Measurements from ENCODE around the gene HOXD10.

HOXD10 gene

GRCh38 chr2:176115883-176116813 lies at the start of gene HOXD10:
TSS of gene HOXD10 (plus strand) at chr2:176116778. CDS start at chr2:176116834, 56 bp downstream.
- no peak for DNase-seq (ENCODE audit: low spot score)

- DNase-seq (ENCODE audit: low spot score) = no peak
Observed at GRCh38 chr2:176067589-176068418, 48.8 kb upstream of the HOXD10 start.

- no peak for DNase-seq (ENCODE audit: low spot score)
Observed at GRCh38 chr2:176068419-176068832, 48.2 kb upstream of the HOXD10 start.

- no peak for DNase-seq (ENCODE audit: low spot score)
Observed at GRCh38 chr2:176071330-176072291, 45.0 kb upstream of the HOXD10 start.

GRCh38 chr2:176072292-176072669 lies 44.3 kb upstream of the HOXD10 start:
- no peak for DNase-seq (ENCODE audit: low spot score)

- no peak for DNase-seq (ENCODE audit: low spot score)
Observed at GRCh38 chr2:176072951-176073904, 43.4 kb upstream of the HOXD10 start.

- no peak for DNase-seq (ENCODE audit: low spot score)
Observed at GRCh38 chr2:176074919-176075425, 41.6 kb upstream of the HOXD10 start.

GRCh38 chr2:176075481-176075880 lies 41.1 kb upstream of the HOXD10 start:
- DNase-seq (ENCODE audit: low spot score) = no peak

- no peak for DNase-seq (ENCODE audit: low spot score)
Observed at GRCh38 chr2:176076063-176076462, 40.5 kb upstream of the HOXD10 start.

GRCh38 chr2:176076796-176077195 lies 39.8 kb upstream of the HOXD10 start:
- no peak for DNase-seq (ENCODE audit: low spot score)

- DNase-seq (ENCODE audit: low spot score) = no peak
Observed at GRCh38 chr2:176078541-176079284, 37.9 kb upstream of the HOXD10 start.

GRCh38 chr2:176079285-176079830 lies 37.2 kb upstream of the HOXD10 start:
- no peak for DNase-seq (ENCODE audit: low spot score)

- DNase-seq (ENCODE audit: low spot score) = no peak
Observed at GRCh38 chr2:176079831-176080539, 36.6 kb upstream of the HOXD10 start.

GRCh38 chr2:176080540-176081375 lies 35.8 kb upstream of the HOXD10 start:
- no peak for DNase-seq (ENCODE audit: low spot score)

GRCh38 chr2:176081376-176081836 lies 35.2 kb upstream of the HOXD10 start:
- DNase-seq (ENCODE audit: low spot score) = no peak

GRCh38 chr2:176081837-176082524 lies 34.6 kb upstream of the HOXD10 start:
- no peak for DNase-seq (ENCODE audit: low spot score)

GRCh38 chr2:176082525-176082823 lies 34.1 kb upstream of the HOXD10 start:
- no peak for DNase-seq (ENCODE audit: low spot score)
